HG03469 (cell line): ENCODE results near the gene LATS2.

Source experiments
- ATAC-seq: cut with Tn5 transposase; IDR thresholded peaks from one replicate; pipeline ENCODE4 v1.9.1; 2021; ENCODE audit warnings: mild to moderate bottlenecking, moderate library complexity, moderate number of reproducible peaks; ENCODE audit not compliant: unreplicated experiment

Gene LATS2

DNA sequence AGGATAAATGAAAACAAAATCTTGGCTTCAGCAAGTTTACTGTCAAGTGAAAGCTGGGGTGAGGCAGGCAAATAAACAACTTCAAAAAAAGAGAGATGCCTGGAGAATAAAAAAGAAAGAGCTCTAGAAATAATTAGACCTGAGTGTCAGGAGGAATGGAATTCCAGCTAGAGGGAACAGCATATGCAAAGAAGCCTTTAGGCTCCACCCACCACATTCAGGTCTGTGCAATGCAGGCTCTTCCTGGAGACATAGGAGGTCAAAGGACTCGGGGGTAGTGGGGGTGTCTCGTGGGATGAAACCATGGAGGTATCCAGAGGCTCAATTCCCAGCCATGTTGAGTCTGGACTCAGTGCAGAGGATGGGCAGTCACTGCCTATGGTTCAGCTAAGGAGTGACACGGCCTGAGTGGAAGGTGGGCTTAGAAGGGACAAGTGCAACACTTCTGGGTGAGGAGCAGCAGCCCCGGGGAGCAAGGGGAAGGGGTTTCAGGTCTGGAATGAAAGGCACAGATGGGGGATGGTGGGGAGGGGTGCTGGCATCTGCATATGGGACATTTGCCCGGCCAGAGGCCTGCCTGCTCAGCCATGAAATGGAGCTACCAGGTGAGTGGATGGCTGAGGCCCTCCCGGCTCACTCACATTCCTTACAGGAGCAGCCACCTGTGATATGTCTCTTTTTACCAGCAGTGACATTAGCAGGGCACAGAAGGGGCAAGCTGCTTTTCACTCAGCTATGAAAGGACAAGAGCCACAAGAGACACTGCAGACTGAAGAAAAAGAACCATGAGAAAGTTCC is 12.3 kb downstream of the LATS2 start:
- ATAC-seq: no peak

DNA sequence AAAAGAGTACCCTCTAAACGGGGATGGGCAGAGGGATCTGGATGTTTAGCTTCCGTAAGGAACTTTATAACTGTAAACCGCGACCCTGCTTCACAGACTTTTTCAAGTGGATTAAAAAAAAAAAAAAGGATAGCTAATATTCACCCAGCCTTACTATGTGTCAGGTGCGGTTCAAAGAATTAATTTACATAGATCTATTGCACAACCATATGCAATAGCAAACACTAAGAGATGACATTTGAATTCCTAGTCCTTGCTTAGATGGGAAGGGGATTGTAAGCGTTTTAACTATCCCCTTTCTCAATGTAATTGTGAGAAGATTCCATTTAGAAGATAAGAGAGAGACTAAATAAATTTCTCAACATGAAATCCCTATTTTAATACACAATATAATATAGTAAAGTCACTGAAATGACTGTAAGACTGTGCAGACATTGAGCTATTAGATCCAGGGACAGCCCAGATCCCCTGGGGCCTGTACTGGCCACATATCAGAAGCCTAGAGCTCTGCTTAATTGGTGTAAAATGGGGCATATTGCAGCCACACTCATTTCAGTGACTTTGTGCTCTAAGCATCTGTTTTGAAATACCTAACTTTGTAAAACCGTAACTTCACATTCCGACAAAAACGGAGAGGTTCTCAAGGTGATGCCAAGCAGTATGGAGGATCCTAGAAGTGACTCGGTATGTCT is 13.6 kb downstream of the LATS2 start:
- ATAC-seq: no peak

DNA sequence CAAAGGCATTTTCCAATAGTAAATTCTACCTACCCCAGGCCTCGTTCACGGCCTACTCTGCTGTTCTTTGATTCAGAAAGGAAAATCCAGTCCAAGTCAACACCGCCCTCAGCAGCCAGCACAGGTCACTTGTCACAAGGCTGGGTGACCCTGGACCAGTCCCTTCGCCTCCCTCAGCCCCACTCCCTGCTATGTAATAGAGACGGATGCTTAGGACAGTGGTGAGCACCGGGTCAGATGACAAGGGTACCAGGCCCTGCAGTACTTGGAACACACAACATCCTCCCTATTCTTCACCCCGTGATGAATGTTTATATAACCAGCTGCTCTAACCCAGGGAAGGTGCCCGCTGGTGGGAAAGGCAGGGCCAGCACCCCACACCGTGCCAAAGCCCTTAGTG is 14.3 kb downstream of the LATS2 start:
- no peak for ATAC-seq

DNA sequence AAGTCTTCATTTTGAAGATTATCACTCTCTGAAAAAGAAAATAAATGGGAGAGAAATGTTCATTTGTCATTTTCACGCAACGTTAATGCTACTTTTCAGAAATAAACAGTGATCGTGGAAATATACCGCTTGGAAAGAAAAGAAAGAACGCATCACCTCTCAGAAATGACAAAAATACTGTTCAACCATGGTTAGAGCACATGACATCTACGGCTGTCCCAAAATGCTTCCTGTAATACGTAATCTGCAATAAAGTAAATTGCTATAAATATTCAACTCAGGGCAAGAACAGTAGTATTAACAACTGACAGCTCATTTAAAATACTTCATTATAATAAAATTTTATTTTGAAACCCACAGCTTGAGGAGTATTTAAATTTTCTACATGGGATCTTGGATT is 15.2 kb downstream of the LATS2 start:
- no peak for ATAC-seq

DNA sequence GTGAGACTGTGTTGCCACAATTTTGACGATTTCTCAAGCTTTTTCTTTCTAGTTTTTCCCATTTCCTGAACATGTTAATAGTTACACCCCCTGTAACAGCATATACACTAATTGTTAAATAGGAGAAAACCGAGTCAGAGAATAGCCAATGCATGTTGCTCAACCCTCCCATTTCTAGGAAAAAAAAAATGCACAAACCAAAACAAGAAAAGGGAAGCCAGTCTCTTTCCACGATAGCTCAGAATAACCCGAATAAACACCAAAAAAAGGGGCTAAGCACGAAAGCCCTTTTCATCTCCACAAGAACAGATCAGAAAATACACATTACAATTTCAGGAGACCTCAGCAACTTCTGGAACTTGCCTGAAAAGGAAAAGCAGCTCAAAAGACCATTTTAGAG is 16.3 kb downstream of the LATS2 start:
- ATAC-seq: no peak

DNA sequence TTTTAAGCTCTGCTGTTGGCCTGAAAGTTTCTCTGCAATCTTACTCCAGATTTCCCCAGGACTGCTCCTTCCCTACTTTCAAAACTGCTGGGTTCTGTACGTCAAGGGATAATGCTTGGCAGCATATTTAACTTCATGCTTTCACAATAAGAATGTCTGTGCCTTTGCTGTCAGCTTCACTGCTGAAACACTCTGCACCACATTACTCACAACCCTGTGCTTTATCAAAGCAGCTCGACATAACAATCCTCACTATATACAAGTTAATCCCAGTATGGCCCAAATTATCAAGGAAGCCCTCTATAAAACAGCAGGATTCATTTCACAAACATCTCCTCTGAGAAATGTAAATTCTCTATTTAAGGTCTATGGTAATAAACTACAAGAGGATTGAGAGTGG is 17.5 kb downstream of the LATS2 start:
- no peak for ATAC-seq

DNA sequence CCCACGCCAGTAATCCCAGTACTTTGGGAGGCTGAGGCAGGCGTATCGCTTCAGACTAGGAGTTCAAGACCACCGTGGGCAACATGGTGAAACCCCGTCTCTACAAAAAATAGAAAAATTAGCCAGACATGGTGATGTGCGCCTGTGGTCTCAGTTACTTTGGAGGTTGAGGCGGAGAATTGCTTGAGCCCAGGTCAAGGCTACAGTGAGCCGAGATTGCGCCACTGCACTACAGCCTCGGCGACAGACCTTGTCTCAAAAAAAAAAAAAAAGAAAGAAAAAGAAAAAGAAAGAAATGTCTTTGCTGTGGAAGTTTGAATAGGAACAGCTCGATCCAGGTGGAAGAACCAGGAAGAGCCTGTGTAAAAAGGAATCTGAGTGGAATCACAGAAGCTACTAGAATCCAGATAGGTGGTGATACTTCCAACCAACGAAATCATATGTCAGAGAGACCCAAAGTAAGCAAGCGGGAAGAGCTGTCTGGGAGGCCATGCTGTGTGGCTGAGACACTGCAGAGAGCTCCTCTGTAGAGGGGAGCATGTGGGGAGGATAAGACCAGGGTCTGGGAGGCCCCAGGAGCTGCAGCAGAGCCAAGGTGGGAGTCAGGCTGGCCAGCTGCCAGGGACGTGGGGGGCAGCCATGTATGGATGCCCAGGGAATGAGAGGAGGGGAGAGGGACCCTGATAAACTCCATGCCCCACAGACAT is 21.1 kb downstream of the LATS2 start:
- ATAC-seq: no peak

DNA sequence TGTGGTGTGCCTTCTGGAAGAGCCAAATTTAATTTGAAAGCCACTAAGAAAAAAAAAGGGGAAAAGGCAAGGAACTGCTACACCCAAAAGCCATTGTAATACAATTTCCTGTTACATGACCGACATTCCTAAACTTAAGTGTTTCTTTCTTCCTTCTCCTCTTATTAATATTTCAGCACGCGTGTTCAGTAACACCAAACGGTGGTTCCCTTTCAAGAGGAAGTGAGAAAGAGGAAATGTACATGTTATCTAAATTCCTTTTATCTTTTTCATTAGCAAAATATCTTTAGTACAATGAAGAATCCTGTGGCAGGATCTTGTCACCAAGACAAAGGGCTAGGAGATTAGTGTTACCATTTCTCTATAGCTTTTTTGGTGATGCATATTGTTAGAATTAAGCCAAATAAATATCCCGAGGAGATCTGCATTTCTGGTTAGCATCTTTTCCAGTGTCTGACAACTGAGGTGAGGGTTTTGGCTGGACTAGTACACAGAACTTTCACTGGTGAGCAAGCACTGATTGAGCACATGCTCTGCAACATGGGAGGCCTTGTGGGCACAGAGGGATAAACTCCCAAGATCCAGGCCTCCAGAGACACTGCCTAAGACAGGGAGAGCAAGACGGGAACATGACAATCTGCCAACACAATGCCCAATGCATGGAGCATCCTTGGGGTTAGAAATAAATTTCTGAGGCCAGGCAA is 22.1 kb downstream of the LATS2 start:
- no peak for ATAC-seq

DNA sequence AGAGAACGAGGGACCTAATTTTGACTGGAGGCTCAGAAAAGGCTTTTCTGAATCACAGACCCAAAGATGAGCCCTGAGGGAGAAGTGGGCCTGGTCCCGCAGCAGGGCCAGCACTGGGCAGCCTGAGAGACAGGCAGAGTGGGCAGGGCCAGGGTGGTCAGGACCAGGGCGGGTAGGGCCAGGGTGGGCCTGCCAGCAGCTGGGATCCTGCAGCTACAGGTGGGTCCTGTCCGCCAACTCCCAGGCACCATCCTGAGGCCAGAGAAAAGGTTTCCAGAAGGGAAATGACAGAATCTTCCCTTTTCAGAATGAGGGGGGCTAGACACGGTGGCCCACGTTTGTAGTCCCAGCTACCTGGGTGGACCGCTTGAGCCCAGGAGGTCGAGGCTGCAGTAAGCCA is 23.7 kb downstream of the LATS2 start:
- ATAC-seq: no peak

DNA sequence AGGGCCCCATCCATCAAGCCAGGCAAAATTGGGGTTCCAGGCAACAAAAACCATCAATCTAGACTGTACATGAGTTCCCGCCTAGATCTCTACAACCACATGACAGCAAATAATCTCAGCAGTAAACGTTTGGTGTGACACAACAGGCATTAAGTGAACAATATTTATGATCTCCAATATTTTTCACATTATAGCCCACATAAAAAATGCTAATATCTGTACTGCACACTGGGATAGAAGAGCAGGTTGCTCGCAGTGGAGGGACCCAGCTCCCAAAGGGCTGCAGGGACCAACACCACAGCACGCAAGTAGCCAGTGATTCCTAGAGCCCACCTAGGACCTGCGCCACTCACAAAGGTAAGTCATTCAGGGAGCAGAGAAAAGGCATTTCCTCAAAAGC is 25.9 kb downstream of the LATS2 start:
- no peak for ATAC-seq

DNA sequence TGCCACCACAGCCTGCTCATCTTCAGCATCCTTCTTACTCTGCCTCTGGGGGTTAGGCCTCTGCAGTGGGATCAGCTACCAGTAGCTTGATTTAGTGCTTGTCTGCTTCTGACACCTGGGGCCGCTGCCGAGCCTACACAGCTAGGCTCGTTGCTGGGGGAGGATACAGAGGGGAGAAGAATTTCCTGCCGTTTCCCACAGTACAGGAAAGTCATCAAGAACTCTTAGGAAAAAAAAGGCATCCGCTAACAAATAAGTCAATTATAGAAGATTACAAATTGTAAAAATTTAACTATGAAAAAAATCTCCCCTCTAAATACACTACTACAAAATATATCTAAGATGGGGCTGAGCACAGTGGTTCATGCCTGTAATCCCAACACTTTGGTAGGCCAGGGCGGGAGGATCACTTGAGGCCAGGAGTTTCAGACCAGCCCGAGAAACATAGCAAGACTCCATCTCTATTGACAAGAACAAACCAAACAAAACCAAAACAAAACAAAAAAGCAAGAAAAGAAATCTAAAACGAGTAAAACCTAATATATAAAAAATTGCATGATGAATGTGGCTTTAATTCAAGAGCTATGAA is 26.7 kb downstream of the LATS2 start:
- no peak for ATAC-seq

DNA sequence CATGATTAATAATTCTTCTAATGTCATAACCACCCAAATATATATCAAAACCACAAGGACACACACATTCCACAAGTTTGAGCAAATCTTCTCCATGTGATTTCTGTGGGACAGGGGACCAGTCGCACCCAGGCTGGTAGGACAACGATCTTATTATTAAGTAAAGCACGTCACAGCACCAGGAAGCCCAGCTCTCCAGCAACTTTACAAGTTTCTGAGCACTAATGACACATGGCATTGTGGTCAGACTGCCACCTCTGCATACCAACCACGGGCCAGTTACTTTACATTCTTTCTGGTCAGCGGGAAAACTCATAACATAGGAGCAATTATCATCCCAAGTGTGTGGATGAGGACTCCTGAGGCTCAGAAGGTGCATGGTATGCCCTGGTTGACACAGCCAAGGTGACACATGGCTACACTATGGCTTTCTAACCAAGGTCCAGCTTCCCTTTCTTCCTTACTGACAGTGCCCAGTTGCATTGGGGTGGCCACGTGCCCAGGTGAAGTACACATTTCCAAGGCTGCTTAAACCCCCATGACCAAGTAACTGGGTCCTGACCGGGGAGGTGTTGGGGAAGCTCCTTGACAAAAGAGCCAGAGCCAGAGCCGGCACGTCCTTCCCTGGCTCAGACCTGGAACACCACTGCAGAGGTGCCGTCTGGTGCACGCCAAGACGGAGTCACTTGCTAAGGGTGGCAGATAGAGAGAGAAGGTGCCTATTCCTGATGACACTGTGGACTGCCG is 27.4 kb downstream of the LATS2 start:
- ATAC-seq: no peak

DNA sequence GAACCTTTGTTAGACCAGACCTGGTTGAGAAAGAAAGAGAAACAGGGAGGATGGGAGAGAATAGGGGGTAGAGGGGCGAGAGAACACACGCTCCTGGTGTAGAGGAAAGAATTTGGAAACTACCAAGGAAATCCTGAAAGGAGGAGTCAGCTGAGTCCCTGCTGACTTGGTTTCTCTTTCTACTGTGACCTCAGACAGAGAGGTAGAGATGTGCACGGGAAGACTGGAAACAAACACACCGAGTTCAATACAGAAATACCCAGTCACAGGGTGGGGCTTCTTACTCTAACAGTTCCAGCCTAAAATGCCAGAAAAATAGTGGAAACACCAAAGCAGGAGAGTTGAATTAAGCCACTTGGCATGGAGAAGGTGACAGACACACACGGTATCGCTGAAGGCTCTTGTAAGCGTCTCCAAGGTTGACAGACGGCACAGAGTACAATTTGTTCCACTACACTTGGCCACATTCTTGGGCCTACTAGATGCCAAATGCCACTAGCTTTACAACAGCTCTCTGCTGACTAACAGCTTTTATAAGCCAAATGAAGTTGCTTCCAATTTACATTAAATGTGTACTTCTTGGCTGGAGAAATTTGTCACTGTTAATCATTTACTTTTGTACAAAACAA is 28.1 kb downstream of the LATS2 start:
- no peak for ATAC-seq

DNA sequence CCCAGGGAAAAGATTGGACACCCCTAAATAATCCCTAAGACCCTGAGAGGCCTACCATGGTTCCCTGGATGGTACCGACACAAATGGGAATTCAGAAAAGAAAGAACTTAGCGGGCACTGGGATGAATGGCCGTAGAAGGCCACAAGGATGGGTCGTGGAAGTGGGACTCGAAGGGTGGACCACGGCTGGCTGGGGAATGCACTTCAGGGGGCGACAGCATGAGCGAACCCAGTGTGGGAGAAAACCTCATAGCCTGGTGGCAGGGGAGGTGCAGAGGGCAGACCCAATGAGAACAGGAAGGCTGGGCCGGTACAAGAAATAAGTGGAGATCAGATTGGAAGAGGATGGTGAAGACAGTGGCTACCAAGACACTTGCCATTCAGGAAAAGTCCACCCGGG is 28.7 kb downstream of the LATS2 start:
- ATAC-seq: no peak

DNA sequence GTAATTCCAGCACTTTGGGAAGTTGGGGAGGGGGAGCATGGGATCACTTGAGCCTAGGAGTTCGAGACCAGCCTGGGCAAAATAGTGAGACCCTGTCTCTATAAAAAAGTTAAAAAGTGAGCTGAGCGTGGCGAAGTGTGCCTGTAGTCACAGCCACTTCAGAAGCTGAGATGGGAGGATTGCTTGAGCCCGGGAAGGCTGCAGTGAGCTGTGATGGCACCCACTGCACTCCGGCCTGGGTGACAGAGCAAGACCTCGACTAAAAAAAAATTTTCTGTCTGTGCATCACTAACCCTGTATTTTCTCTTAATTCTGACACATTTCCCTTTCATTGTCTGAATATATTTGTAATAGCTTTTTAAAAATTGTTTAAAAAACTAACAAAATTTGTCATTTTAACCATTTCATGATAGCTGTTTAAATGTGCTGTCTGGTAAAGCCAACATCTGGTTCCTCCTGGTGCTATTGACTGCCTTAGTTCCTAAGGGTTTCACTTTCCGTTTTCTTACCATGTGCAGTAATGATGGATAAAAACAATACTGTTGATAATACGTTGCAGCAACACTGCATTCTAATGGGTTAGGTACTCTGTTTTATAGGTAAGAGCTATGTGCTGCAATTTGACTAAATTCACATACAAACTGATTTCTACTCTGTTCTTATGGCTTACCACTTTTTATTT is 29.7 kb downstream of the LATS2 start:
- ATAC-seq: no peak

DNA sequence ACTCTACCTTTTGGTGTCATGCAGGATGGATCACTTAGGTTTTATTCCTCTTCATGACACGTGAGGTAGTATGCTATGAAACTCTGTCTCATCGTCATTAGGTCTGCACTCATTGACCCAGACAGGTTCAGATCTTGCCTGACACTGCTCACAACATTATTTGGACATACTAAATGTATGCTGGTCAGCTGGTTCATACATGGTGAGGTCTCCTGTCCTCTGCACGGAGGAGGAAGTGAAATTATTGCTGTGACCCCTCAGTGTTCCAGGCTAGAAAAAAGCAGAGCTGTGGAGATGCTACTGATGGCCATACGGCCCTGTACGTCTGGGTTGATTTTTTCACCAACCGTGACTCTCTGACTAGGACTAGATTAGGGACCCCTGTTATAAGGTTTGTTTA is 35.8 kb downstream of the LATS2 start:
- no peak for ATAC-seq

DNA sequence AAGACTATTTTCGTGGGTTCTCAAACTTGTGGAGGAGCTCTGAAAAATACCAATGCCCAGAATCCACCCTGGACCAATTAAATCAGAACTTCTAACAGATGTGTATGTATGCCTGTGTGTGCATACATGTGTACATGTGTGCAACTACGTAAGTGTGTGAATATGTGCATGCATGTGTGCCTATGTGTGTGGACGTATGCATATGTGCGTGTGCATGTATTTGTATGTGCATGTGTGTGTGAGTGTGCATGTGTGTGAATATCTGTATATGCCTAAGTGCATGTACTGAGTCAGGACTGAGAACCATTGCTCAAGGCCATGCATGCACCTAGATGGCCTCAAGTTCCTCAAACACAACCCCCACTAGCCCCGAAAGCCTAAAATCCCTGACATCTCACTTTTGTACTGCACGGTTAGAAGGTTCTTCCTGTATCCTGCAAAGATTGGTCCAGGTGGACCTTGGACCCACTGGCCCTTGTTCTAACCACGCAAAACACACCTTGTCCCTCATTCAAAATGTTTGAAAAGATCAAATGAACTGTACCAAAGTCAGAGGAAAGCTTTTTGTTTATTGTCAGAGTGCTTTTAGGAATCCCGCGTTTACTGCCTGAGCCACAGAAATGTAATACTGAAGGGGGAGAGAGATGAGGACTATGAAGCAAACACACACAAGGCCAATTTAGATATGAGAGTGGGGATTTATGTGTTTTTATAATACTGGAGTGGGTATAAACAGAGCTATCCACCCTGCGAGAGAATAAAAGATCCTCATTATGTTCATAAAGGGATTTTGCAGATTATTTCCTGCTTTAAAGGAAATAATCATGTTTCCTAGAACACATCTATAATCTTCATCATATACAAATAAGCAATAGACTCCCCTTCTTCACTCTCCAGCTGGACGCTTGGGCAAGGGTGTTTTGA is 39.1 kb downstream of the LATS2 start:
- no peak for ATAC-seq

DNA sequence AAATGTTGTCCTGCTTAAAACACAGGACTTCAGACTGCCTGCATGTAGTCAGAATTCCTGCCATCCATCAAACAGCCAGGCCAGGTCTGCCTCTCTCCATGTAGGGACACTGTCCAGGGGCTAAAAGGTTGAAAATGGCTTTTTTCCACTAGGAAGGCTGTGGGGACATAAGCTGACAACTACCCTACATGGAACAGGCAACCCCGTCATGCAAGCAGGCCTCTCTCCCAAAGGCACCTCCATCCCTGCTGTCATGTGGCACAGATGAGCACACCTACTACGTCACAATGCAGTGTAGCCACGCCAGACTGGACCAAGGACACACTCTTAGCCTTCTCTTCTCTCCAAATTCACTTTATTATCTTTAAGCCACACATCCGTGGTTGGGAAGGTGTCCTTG is 40.8 kb downstream of the LATS2 start:
- ATAC-seq: no peak
